GM21423 (cell line): ENCODE data around the gene MEN1.

Source experiments
- ATAC-seq: cut with Tn5 transposase; IDR thresholded peaks from one replicate; pipeline ENCODE4 v1.9.1; 2021; ENCODE audit warnings: mild to moderate bottlenecking, moderate library complexity; ENCODE audit not compliant: unreplicated experiment

Gene MEN1

DNA sequence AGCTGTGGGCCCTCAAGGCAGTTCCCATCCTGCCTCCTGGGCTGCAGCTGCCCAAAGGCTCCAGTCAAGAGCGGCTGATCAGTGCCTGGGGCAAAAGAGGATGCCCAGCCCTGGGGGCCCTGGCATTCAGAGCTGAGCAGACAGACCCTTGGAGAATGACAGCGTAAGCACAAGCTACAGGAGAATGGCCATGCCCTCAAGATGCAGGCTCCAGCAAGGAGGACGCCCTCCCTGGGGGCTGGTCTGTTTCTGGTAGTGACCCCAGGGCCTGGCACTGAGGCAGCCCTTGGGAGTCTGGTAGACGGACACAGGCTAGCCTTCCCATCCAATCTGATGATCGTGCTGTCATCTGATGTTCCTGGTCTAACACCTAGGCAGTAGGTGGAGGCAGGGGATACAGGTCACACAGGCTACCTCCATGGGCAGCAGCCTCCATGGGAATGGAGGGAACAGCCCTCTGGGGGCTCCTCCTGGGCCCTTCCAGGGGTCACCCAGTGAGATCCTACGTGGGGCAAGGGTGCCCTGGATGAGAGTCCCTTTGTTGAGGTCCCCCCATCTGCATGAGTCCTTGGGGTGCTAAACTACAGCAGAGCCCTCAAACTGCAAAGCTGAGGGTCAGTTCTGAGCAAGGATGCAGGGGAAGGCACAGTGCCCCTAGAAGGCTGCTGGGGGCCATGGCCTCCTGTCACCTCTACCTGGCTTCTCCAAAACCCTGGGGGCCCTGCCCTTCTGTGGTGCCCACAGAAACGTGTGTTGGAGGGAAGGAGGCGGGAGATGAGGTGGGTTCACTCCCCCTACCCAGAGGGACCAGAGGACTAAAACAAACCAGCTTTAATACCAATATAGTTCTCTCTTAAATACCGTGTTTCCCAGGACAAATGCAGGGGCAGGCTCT, 21.8 kb downstream of the MEN1 start:
- ATAC-seq, result no peak

GRCh38 chr11:64787526-64788320, 22.6 kb downstream of the MEN1 start:
- ATAC-seq, result no peak

GRCh38 chr11:64786308-64786707, 24.0 kb downstream of the MEN1 start:
- no peak for ATAC-seq

- ATAC-seq, result no peak
These were observed 25.4 kb downstream of the MEN1 start for GRCh38 chr11:64784813-64785581.

DNA sequence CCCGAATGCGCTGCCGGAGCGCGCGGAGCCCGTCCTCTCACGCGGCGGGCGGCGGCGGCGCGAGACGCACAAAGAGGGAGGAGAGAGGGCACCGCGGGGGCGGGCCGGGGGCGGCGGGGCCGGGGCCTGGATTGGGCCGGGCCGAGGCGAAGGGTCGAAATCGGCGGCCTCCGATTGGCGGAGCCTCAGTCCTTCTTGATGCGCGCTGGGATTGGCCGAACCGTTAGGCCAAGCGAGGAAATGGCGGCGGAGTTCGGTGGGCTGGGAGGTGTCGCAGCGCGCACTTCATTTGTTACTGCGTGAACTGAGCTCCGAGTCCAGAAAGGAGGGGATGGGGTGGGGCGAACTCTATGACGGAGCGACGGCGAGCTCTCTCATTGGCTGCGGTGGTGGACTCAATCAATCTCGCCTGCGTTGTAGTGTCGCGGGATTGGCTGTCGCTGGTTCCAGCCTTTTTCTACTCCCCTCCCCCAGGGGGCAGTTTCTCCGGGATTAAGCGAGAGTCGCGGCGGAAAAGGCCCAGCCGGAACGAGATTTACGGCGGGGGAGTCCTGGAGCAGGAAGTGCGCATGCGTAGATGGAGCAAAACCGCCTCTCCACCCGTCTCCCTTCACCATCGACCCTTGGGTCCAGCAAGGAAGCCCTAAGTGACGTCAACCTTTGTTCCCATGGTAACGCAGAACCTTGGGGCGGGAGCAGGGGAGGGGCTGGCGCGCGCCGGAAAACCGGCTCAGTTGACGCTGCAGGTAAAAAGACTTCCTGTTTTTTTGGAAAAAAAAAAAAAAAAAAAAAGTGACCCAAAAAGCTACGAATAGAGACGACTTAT, 31.7 kb downstream of the MEN1 start, which contains the start of gene SF1:
Gene SF1, minus strand, starts transcription at position 70 of the 826 bp plus-strand sequence. CDS start 150 bp downstream, outside the sequence.
- peak; percentile 75 for ATAC-seq

DNA sequence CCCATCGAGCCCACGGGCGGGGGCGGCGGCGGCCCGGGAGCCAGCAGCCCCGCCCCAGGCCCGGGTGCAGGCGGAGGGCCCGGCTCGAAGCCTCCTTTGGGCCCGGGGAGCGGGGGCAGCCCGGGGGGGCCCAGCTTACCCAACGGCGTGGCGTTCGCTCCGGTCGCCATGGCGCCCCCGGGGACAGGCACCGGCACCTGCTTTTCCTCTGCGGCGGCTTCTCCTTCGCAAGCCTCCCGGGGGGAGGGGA, 32.2 kb downstream of the MEN1 start:
- no peak for ATAC-seq

GRCh38 chr11:64777449-64778222, 32.7 kb downstream of the MEN1 start:
- ATAC-seq, result peak; percentile 15

DNA sequence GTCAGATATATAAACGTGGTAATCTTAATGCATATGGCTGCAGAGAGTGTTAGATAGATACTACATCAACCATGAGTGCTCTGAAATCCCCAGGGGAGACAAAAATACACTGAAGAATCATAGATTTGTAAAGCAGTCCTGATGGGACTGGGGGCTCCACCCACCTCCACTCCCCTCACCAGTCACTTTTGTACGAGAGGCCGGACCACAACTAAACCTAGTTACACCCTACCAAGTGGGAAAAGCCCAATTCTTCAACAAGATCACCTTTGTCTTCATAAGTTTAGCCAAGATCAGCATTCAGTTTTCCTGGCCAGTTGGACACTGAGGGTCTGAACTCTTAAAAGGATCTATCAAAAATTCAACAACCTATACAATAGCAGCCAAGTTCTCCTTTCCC, 33.5 kb downstream of the MEN1 start:
- no peak for ATAC-seq

DNA sequence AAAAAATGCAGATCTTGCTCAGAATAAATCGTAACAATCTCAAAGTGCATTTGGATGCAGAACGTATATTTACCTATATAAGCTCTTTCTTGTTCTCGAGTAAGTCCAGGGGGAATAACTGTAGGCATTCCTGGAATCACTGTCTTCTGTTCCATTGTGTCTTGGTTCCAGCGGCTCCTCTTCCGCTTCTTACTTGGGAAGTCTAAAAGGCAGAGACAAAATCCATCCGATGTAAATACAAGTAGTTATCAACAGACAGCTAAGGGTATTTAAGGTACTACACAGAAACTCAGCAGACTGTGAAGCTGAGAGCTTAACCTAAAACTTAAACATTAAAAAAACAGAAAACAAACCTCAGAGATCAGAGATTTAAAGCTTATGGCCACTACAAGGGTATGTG, 33.9 kb downstream of the MEN1 start:
- no peak for ATAC-seq

GRCh38 chr11:64774144-64774543, 36.2 kb downstream of the MEN1 start:
- ATAC-seq, result no peak

GRCh38 chr11:64772303-64773018, 37.9 kb downstream of the MEN1 start:
- ATAC-seq, result no peak

- ATAC-seq, result no peak
These were observed 38.5 kb downstream of the MEN1 start for GRCh38 chr11:64771861-64772260.

GRCh38 chr11:64770120-64770519, 40.2 kb downstream of the MEN1 start:
- no peak for ATAC-seq

- no peak for ATAC-seq
These were observed 41.1 kb downstream of the MEN1 start for GRCh38 chr11:64769283-64769682.

- ATAC-seq, result no peak
These were observed 42.1 kb downstream of the MEN1 start for GRCh38 chr11:64768300-64768694.

DNA sequence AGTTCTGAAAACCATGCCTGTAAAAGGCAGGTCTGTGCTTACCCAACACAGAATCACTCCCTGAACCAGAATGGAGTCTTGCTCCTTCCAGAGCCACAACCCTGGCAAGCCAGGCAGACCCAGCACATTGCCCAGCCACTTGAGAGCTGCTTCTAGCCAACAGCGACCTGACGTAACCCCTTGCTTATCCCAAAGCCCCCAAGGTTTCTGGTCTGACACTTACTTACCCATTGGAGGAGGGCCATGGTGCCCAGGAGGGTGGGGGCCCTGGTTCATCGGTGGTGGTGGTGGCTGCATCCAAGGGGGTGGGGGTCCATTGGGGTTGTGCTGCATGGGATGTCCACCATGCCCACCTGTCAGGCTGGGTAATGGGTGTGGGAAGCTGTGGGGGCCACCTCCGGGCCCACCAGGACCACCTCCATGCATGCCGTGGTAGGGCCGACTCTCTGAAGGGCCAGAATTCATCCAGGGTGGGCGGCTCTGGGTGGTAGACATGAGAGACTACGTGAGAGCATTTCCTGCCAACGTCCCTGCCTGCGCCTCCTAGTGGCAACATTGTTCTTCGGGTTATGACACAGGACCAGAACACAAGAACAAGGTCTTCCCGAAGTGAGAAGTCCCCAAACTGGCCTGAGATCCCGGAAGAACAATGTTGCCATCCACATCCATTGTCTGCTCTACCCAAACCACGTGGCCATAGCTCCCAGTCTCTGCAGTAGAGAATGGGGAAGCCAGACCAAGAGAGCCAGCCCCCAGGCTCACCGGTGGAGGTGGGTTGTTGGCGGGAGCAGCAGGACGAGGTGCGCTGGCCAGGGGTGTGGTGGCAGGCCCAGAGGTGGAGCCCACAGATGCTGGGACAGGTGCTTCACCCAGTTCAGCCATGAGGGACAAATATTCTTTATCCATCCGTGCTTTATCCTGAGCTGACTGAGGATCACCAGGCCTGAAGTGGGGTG, 42.7 kb downstream of the MEN1 start:
- no peak for ATAC-seq

- ATAC-seq, result no peak
These were observed 43.5 kb downstream of the MEN1 start for GRCh38 chr11:64766881-64767280.
